Left hindlimb (tissue), 1 donor: ENCODE measurements around the gene IL32.
"Not testable (repeated sequence)": the region's sequence is repeated elsewhere in the genome, so short reads cannot be mapped to it uniquely, and the experiment has no call there.

Experiments
- DNase-seq: peaks from one replicate; pipeline ENCODE4 v3.0.0-alpha.2; 2018

Gene IL32

DNA sequence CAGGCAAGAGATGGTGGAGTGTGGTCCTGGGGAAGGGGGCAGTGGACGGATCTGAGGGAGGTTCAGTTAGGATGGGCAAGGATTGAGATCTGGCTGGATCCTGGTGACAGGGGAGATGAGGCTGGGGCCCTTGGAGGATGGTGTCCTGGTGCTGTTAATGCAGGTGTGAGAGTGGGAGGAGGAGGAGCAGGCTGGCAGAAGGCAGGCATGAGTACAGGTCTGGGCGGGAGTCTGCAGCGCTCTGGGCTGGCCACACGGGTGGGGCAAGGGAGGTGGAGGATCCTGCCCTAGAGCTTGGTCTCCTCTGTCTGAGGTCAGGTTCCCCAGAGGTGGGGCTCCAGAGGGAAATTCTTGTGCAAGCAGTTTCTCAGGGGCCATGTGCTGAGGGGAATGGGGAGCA, 6.7 kb downstream of the IL32 start:
- DNase-seq: not testable (repeated sequence)

DNA sequence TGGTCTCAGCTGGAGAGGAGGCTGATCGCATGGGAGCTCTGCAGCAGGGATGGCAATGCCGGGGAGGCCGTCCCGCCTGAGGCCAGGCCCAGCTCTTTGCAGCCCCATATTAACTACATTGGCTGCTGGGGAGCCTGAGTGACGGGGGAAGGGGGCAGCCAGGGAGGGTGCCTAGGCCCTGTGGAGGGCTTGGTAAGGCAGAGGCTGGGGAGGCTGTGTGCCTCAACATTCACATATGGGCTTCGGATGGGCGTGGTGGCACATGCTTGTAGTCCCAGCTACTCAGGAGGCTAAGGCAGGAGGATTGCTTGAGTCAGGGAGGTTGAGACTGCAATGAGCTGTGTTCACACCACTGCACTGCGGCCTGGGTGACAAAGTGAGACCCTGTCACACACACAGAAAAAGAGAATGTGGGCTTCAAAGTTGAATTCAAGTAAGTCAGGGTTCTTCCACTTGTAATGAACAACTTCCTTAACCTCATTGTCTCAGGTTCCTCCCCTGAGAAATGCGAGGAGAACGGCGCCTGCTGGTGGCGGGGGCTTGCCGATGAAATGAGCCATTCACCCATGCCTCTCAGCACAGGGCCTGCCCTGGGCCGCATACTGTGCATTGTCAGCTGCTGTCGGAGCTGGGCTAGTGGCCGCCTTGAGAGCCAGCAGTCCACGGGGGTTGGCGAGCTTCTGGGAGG, 7.3 kb downstream of the IL32 start:
- not testable (repeated sequence) for DNase-seq

DNA sequence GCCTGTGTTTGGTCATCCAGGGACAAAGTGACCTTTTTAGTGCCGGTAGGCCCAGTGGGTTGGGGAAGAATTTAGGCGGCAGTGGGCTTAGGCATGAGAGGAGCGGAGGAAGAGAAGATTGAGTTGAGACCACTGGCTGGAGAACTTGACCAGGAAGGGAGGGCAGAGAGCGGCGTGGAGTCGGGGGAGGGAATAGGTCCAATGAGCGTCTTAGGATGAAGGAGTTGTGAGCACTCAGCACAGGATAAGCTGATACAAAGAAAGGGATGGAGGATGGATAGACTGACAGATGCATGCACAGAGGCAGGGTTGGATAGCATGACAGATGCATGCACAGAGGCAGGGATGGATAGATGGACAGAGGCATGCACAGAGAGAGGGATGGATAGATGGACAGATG, 8.0 kb downstream of the IL32 start:
- no peak for DNase-seq

DNA sequence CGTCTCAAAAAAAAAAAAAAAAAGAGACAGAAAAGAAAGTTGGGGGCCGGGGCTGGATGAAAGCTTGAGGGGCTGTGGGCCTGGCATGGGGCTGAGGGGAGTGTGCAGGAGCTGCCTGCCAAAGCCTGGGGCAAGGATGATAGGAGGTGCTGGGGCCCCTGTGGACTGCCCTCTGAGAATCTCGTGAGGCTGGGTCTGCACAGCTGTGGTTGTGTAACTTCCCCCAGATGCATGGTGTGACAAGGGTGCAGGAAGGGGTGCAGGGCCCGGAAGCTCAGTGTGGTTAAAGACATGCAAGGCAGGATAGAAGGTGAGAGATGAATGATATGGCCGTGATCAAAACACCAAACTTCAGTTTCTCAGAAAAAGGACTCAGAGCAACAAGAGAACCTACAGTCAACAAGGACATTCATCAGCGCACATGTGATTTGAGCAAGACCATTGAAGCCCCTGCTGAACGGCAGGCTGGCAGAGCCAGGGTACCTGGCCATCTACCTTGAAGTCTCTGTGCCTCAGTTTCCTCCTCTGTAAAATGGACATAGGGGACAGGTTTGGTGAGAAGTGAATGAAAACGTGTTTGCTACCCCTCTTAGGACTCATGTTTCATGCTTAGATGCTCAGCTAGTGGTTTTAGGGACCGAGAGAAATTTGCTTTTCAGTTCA, 9.6 kb downstream of the IL32 start:
- DNase-seq: no peak

DNA sequence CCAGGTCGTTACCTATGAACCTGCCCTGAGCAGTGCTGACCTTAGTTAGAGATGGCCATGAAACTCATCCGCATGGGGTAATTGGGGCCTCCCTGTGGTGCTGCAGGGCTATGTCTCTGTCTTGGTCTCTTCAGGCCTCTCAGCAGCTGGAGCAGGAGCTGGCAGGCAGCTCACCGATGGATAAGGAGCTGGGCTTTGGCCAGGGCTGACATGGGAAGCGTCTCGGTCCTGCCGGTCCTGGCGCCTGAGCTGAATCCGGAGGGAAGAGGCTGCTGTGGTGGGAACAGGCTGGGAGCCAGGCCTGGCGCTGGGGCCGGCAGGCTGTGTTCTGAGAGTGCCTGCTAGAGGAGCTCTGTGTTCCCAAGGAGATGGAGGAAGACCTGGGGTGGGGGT, 10.1 kb downstream of the IL32 start:
- no peak for DNase-seq

DNA sequence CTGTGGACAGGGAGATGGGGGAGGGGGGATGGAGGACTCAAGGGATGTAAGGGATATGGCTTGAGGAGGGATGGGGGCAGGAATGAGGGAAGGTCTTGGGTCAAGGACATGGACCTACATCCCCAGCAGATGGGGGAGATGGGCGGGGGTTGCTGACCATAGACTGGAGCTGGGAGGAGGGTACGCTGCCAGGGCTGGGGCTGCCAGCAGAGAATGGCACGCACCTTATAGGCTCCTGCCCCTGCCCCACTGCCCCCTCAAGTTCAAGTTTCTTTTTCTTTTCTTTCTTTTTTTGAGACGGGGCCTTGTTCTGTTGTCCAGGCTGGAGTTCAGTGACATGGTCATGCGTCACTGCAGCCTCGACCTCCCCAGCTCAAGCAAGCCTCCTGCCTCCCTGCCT, 10.5 kb downstream of the IL32 start:
- DNase-seq: not testable (repeated sequence)

DNA sequence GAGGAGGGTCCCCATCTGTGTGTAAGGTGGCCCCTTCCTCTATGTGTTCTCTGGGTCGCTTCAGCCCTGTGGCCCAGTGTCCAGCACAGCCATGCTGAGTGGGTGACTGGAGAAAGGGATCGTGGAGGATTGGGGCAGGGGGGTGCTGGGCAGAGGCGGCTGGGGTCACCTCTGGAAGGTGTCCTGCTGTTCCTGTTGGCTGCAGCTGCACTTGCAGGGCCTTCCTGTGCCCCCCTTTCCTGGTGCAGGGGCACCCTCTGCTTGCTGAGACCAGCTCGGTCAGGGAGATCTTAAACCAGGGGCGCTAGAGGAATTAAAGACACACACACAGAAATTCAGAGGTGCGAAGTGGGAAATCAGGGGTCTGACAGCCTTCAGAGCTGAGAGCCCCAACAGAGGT, 11.1 kb downstream of the IL32 start:
- no peak for DNase-seq

DNA sequence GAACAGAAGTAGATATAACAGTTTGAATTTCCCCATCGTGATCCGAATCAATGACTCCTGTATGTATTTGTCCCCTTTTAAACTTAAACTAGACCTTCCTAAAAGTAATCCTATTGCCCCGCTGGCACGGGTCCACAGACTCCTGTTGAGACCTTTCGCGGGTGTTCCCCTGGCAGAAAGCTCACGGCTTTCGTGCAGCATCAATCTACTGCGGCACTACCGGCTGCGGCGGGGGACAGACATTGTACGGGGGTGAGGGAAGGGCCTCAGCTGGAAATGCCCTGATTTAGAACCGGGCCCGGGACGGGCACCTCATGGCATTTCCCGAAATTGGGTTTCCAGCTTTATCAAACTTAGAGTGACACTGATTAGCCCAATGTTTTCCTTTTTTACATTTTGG, 14.6 kb downstream of the IL32 start:
- DNase-seq: no peak

DNA sequence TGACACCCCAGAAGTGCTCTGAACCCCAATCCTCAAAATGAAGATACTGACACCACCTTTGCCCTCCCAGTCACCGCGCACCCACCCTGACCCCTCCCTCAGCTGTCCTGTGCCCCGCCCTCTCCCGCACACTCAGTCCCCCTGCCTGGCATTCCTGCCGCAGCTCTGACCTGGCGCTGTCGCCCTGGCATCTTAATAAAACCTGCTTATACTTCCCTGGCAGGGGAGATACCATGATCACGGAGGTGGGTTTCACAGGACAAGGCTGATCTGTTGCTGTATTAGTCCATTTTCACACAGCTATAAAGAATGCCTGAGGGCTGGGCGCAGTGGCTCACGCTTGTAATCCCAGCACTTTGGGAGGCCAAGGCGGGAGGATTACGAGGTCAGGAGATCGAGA, 16.5 kb downstream of the IL32 start:
- DNase-seq: not testable (repeated sequence)

DNA sequence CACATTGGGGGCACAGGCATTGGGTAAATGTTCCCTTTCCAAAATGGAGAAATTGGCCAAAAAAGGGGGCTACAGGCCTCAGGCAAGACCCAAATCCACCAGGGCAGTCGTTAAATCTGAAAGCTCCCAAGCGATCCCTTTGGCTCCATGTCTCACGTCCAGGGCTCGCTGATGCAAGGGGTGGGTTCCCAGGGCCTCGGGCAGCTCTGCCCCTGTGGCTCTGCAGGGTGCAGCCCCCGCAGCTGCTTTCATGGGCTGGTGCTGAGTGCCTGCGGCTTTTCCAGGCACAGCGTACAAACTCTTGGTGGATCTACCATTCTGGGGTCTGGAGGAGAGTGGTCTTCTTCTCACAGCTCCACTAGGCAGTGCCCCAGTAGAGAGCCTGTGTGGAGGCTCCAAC, 18.0 kb downstream of the IL32 start:
- not testable (repeated sequence) for DNase-seq

DNA sequence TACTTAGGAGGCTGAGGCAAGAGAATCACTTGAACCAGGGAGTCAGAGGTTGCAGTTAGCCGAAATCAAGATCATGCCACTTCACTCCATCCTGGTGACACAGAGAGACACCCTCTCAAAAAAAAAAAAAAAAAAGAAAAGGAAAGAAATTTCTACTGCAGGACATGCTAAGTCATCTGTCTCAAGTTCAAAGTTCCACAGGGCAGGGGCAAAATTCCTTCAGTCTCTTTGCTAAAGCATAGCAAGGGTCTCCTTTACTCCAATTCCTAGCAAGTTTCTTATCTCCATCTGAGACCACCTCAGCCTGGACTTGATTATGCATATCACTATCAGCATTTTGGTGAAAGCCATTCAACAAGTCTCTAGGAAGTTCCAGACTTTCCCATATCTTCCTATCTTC, 19.1 kb downstream of the IL32 start:
- DNase-seq: no peak

DNA sequence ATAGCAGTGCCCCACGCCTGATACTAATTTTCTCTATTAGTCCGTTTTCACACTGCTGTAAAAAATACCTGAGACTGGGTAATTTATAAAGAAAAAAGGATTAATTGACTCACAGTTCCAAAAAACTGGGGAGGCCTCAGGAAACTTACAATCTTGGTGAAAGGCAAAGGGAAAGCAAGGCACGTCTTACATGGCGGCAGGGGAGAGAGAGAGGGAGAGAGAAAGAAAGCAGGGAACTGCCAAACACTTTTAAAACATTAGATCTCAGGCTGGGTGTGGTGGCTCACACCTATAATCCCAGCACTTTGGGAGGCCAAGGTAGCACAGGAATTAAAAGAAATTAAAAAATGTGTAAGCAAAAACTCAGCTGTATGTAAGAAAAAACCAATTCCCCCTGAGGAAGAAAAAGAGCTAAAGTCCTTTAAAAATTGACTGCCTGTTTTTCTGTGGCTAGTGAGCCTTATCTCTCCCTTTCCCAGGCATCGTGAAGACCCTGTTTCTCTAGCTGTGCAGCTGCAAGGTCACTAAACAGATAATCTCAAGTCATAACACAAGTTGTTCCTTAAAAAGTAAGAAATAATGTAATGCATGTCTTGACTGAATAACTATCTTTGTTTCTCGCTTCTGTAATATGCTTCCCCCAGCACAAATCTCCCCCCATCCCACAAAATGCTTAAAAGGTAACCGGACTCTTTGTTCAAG, 19.7 kb downstream of the IL32 start:
- no peak for DNase-seq

DNA sequence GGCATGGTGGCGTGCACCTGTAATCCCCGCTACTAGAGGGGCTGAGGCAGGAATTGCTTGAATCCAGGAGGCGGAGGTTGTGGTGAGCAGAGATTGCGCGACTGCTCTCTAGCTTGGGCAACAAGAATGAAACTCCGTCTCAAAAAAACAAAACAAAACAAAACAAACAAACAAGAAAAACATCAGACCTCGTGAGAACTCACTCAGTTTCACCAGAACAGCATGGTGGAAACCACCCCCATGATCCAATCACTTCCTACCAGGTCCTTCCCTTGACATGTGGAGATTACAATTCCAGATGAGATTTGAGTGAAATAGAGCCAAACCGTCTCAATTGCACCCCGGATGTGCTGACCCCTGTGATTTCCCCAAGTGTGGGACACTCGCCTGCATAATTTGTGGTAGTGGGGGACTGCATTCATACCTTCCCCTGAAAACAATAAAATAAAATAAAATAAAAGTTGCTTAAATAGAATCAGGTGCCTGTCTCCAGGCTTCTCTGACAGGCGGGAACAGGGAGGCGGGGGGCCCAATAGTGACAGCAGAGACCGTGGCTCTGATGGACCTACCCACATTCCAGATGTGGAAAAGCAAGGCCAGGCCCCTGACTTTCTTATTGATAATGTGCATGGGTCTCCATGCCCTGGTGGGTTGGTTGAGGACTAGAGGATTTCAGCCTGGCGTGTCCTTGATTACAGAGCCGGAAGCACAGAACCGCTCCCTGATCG, 20.6 kb downstream of the IL32 start:
- no peak for DNase-seq

DNA sequence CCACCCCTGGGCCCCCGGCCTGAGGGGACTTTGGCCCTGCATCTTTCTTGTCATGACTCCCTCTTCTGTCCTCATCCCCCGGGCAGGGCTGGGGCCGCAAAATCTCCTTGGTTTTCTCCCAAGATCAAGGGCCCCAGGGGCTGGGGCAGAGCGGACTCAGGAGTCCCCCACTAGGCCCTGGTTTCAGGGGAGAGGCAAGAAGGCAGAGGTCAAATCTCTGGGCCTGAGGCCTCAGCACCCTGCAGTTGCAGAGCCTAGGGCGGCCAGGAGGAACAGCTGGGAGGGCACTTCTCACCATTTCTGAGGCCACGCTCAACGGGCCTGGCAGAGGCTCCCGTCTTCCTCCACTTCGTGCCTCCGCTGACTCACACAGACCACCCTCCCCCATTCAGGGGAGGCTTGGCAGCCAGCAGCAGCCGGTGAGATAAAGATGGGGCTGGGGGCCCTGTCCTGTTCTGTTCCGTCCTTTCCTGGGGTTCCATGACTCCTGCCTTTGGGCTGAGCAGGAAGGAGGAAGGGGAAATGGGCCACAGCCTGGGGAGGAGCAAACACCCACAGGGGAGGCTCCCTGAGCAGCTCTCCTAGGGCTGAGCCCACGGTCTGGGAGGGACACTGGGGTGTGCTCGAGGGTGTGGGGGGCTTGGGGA, 21.3 kb downstream of the IL32 start:
- no peak for DNase-seq

DNA sequence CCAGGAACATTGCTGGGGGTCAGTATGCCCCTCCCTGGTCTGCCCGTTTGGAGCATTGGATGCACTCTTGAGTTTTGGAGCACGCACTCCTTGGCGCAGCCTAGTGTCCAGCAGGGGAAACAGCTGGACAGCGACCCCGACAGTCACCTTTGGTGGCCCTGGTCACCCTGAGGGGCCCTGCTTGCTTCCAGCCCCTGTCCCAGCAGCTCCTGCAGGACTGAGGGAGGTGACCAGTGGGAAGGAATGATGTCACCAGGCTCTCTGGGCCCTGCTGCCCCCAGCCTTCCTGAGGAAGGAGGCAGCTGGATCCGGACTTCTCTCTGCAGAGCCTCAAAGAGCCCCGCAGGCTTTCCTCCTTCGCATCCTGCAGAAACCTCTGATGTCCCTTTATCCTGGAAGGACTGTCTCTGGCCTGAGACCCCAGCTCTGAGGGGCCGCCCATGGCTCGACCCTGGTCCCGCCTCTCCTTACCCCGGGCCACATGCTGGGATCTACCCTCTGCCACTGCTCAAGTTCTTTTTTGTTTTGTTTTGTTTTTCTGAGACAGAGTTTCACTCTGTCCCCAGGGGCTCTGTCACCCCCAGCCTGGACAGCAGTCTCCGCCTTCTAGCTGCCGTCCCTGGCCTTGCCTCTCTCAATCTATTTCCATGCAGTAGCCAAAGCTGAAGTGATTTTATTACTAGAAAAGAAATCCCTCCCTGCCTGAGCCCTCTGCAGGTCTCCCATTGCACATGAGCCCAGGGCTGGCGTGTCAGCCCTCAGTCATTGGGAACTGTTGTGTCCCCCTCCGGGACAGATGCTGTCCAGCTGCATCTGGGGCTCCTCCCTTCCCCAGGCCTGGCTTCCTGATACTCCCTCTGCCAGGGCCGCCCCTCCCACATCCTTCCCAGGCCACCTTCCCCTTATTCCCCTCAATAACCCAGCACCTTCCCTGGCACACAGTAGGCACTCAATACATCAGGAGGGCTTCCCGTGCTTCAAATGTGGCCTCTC, 22.1 kb downstream of the IL32 start:
- no peak for DNase-seq

DNA sequence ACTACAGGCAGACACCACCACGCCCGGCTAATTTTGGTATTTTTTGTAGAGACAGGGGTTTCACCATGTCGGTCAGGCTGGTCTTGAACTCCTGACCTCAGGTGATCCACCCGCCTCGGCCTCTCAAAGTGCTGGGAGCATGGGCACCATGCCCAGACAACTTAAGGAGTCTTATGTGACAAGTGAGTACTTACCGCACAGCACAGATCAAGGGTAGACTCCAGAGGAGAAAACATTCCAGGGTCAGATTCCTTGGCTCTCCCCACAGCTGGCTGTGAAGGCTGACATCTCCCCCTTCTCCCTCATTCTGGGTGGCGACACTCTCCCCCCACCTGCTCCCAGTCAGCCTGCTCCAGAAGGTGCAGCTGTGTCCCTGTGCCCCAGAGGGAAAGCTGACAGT, 23.0 kb downstream of the IL32 start:
- no peak for DNase-seq

DNA sequence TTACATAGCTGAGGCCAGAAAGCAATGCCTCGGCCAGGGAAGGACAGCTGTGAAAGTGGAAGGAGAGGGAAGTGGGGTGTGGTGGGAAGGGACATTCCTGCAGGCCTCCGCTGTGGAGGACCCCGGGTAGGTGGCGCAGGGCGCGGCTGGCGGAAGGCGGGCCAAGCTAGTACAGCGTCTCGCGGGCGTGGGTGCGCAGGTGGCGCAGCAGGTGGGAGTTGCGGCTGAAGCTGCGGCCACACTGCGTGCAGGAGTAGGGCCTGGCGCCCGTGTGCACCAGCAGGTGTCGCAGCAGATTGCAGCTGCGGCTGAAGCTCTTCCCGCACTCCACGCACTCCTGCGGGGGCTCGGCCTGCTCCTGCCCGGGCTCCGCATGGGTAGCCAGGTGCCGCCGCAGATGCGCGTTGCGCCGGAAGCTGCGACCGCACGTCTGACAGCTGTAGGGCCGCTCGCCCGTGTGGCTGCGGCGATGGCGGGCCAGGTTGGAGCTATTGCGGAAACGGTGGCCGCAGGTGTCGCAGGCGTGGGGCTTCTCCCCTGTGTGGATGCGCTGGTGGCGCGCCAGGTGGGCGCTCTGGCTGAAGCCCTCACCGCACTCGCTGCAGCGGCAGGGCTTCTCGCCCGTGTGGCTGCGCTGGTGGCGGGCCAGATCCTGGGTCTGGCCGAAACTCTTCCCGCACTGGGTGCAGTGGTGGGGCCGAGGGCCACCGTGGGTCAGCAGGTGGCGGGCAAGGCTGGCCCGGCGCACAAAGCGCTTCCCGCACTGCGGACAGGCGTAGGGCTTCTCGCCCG, 23.7 kb downstream of the IL32 start:
- DNase-seq: no peak

DNA sequence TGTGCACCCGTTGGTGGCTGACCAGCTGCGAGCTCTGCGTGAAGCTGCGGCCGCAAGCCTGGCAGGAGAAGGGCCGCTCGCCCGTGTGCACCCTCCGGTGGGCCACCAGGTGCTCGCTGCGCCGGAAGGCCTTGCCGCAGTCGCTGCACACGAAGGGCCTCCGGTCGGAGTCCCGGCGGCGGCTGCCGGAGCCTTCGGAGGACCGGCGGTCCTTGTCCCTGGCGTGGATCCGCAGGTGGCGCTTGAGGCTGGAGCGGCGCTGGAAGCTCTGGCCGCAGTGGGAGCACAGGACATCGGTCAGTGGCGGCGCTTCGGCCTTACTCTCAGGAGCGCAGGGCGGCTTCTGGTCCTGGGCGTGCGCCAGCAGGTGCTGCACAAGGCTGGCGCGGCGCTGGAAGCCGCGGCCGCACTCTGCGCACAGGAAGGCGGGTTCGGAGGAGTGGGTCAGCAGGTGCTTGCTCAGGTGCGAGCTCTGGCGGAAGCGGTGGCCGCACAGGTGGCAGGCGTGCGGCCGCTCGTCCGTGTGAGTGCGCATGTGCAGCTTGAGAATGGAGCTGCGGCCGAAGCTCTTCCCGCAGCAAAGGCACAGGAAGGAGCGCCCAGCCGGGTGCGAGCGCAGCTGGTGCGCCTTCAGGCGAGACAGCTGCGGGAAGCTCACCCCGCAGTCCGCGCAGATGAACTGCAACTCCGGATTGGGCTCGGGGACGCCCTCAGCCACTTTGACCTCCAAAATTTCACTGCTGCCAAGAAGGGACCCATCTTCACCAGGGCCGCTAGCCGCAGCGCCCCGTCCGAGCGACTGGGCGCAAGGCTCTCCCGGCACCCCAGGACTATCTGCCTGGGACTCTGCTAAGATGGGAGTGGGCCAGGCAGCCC, 24.5 kb downstream of the IL32 start:
- no peak for DNase-seq

DNA sequence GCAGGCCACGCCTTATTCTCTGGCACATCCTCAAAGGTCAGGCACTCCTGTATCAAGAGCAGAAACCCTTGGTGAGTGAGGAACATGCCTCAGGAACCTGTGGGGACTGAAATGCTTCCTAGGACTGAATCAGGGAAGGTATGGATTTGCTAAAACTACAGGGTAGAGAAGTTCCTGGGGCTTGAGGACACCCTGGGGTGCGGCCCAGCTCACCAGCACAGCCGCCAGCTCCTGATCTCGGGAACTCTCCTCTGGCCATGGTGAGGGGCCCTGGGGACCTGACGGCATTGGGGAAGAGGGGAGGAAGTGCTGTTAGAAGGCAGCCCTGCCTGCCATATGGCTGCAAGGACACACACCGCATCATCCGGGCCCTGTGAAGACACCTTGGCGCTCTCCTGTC, 26.1 kb downstream of the IL32 start:
- no peak for DNase-seq

DNA sequence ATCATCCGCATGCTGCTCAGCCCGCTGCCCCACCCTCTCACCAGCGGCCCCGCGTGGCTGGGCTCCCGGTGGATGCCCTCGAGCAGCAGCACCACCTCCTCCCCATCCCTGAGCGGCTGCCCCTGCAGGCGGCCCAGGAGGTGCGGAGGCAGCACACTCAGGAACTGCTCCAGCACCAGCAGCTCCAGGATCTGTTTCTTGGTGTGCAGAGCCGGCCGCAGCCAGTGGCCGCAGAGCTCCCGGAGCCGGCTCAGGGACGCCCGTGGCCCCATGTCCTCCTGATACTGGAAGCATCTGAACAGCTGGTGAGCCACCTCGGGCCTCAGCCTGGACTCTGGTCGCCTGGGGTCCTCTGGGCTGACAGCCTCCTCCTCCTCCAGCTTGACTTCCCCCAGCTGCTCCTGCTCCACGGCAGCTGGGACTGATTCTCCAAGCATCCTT, 27.1 kb downstream of the IL32 start:
- DNase-seq: no peak
